Astrocyte (in vitro differentiated cells and primary cell): ENCODE results near the gene LMTK2. TPM values are rescaled to one million over a fixed set of nuclear protein-coding genes. Genes with fewer than 3 reads are reported as not detected.

Experiments used
- DNase-seq: peaks from one replicate; pipeline ENCODE4 v3.0.0-alpha.2; 2010; ENCODE audit warnings: low read depth
- FAIRE-seq: peaks from 2 replicates; lab custom pipeline; 2011; peaks lifted over from hg19 to GRCh38; lab: Jason Lieb, UNC
- H2AFZ ChIP-seq: 2 replicates; pipeline ENCODE4 v1.6.0; 2012; ENCODE audit warnings: low read depth, low read length, inconsistent platforms
- H3K27ac ChIP-seq: 2 replicates; pipeline ENCODE4 v1.5.1; 2011; ENCODE audit warnings: low read depth, low read length, inconsistent platforms
- H3K27me3 ChIP-seq: 2 replicates; pipeline ENCODE4 v1.6.0; 2011; ENCODE audit warnings: low read length, inconsistent platforms; ENCODE audit not compliant: insufficient read depth
- H3K36me3 ChIP-seq: 2 replicates; pipeline ENCODE4 v1.5.1; 2011; ENCODE audit warnings: low read length, inconsistent platforms; ENCODE audit not compliant: insufficient read depth
- H3K4me1 ChIP-seq: 2 replicates; pipeline ENCODE4 v1.5.1; 2011; ENCODE audit warnings: low read length, inconsistent platforms; ENCODE audit not compliant: insufficient read depth
- H3K4me2 ChIP-seq: 2 replicates; pipeline ENCODE4 v1.6.0; 2012; ENCODE audit warnings: low read length, inconsistent platforms
- H3K4me3 ChIP-seq: 2 replicates; pipeline ENCODE4 v1.5.1; 2011; ENCODE audit warnings: low read depth, mild to moderate bottlenecking, low read length, inconsistent platforms; ENCODE audit not compliant: insufficient read depth
- H3K79me2 ChIP-seq: 2 replicates; pipeline ENCODE4 v1.6.0; 2012; ENCODE audit warnings: mild to moderate bottlenecking, low read length, inconsistent platforms; ENCODE audit not compliant: insufficient read depth
- H3K9ac ChIP-seq: 2 replicates; pipeline ENCODE4 v1.6.0; 2012; ENCODE audit warnings: mild to moderate bottlenecking, low read length, inconsistent platforms
- H3K9me3 ChIP-seq: 2 replicates; pipeline ENCODE4 v1.5.1; 2012; ENCODE audit warnings: low read depth, mild to moderate bottlenecking, low read length, inconsistent platforms; ENCODE audit not compliant: insufficient read depth
- H4K20me1 ChIP-seq: 2 replicates; pipeline ENCODE4 v1.6.0; 2012; ENCODE audit warnings: low read length, inconsistent platforms; ENCODE audit not compliant: insufficient read depth
- H3K27ac Mint-ChIP-seq: one replicate; pipeline ENCODE4 v1.8.0; 2021; ENCODE audit warnings: mild to moderate bottlenecking, mixed read lengths; ENCODE audit not compliant: unreplicated experiment
- H3K27me3 Mint-ChIP-seq: one replicate; pipeline ENCODE4 v1.8.0; 2021; ENCODE audit warnings: low read depth, mixed read lengths; ENCODE audit not compliant: unreplicated experiment
- H3K36me3 Mint-ChIP-seq: one replicate; pipeline ENCODE4 v1.8.0; 2021; ENCODE audit warnings: low read depth, mixed read lengths; ENCODE audit not compliant: unreplicated experiment
- H3K4me1 Mint-ChIP-seq: one replicate; pipeline ENCODE4 v1.8.0; 2021; ENCODE audit warnings: low read depth, mixed read lengths; ENCODE audit not compliant: unreplicated experiment
- H3K4me3 Mint-ChIP-seq: one replicate; pipeline ENCODE4 v1.8.0; 2021; ENCODE audit warnings: mild to moderate bottlenecking, moderate library complexity, mixed read lengths; ENCODE audit not compliant: unreplicated experiment
- H3K9me3 Mint-ChIP-seq: one replicate; pipeline ENCODE4 v1.8.0; 2021; ENCODE audit warnings: mild to moderate bottlenecking, mixed read lengths; ENCODE audit not compliant: unreplicated experiment
- CTCF ChIP-seq: IDR thresholded peaks from 2 replicates; pipeline ENCODE4 v1.5.1; 2011; ENCODE audit warnings: low read depth, mild to moderate bottlenecking, inconsistent platforms, low read length, moderate library complexity; ENCODE audit not compliant: insufficient read depth
- EZH2 ChIP-seq: IDR thresholded peaks from 2 replicates; pipeline ENCODE4 v1.6.1; 2012; ENCODE audit warnings: mild to moderate bottlenecking, low read length, inconsistent platforms; ENCODE audit not compliant: insufficient read depth
- total RNA-seq: library from RNA; stranded (reverse); gene quantifications from 2 replicates; pipeline ENCODE4 v1.2.1, GENCODE V29; 2021

The LMTK2 gene
- total RNA-seq, 1 donor from 2014 or later = 15.2 TPM

DNA sequence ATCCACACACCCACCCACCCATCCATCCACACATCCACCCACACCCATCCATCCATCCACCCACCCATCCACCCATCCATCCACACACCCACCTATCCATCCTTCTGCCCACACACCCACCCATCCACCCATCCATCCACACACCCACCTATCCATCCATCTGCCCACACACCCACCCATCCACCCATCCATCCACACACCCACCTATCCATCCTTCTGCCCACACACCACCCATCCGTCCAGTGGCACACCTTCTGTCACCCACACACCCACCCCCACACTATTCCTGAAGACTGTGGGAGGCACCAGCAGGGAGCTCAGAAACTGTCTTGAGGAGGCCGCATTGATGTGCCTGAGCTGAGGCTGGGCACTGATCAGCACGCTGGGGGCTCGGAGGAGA, 136.3 kb downstream of the LMTK2 start:
- Histone ChIP-seq H3K4me1 (peaks cover 10% of the 10 kb centered on the region), H3K9me3 (no peaks in the 10 kb centered on the region), H3K36me3 (no peaks in the 10 kb centered on the region), H2AFZ (no peak overlapping the region), H3K27ac (no peak overlapping the region), H4K20me1 (no peaks in the 10 kb centered on the region), H3K27me3 (no peaks in the 10 kb centered on the region), H3K9ac (no peak overlapping the region), H3K4me3 (no peak overlapping the region), H3K4me2 (no peak overlapping the region), H3K79me2 (no peaks in the 10 kb centered on the region)
- TF ChIP-seq CTCF (no peak), EZH2 (no peak)
- H3K36me3 Mint-ChIP-seq = peaks cover 25% of the 10 kb centered on the region
- DNase-seq (no peak), FAIRE-seq (no peak)
- no peak overlapping the region for H3K4me3 Mint-ChIP-seq
- peaks cover 16% of the 10 kb centered on the region for H3K4me1 Mint-ChIP-seq
- H3K9me3 Mint-ChIP-seq = peaks cover 3% of the 10 kb centered on the region
- no peak overlapping the region for H3K27ac Mint-ChIP-seq
- no peaks in the 10 kb centered on the region for H3K27me3 Mint-ChIP-seq

- Histone ChIP-seq H4K20me1 (no peaks in the 10 kb centered on the region), H3K4me3 (no peak overlapping the region), H3K27me3 (no peaks in the 10 kb centered on the region), H2AFZ (no peak overlapping the region), H3K9me3 (no peaks in the 10 kb centered on the region), H3K9ac (no peak overlapping the region), H3K36me3 (no peaks in the 10 kb centered on the region), H3K79me2 (peaks cover 2% of the 10 kb centered on the region), H3K4me2 (no peak overlapping the region), H3K27ac (no peak overlapping the region), H3K4me1 (no peaks in the 10 kb centered on the region)
- H3K4me3 Mint-ChIP-seq = no peak overlapping the region
- peaks cover 3% of the 10 kb centered on the region for H3K4me1 Mint-ChIP-seq
- no peak overlapping the region for H3K27ac Mint-ChIP-seq
- no peak for TF ChIP-seq CTCF
- no peaks in the 10 kb centered on the region for H3K27me3 Mint-ChIP-seq
- H3K9me3 Mint-ChIP-seq = no peaks in the 10 kb centered on the region
- FAIRE-seq (no peak), DNase-seq (no peak)
- H3K36me3 Mint-ChIP-seq = peaks cover 12% of the 10 kb centered on the region
These were observed 138.2 kb downstream of the LMTK2 start for GRCh38 chr7:98244871-98245270.

DNA sequence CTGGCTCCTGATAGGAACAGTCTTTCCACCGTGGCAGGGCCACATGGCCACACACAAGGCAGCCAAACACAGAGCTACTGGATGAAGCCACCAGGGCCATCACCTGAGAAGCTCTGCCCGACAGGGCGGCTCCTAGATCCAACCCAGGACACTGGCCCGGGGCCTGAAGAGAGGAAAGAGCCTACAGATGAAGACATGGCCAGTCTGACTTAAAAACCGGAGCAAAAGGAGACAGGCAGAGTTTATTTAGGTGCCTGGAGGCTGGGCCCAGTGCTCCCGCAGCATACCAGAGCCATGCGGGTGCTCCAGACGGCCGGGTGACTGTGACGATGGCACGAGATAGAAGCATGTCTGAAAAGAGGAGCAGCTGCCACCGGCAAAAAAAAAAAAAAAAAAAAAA, 141.5 kb downstream of the LMTK2 start:
- Histone ChIP-seq H3K9me3 (no peaks in the 10 kb centered on the region), H3K4me2 (no peak overlapping the region), H3K36me3 (no peaks in the 10 kb centered on the region), H3K4me3 (no peak overlapping the region), H3K4me1 (peaks cover 5% of the 10 kb centered on the region), H2AFZ (no peak overlapping the region), H3K79me2 (peaks cover 32% of the 10 kb centered on the region), H3K9ac (no peak overlapping the region), H3K27ac (no peak overlapping the region), H4K20me1 (no peaks in the 10 kb centered on the region), H3K27me3 (no peaks in the 10 kb centered on the region)
- Mint-ChIP-seq H3K27me3 (peaks cover 2% of the 10 kb centered on the region), H3K4me1 (peaks cover 12% of the 10 kb centered on the region), H3K36me3 (peaks cover 5% of the 10 kb centered on the region), H3K9me3 (no peaks in the 10 kb centered on the region), H3K27ac (no peak overlapping the region), H3K4me3 (no peak overlapping the region)
- FAIRE-seq (no peak), DNase-seq (no peak)
- TF ChIP-seq EZH2 (no peak), CTCF (no peak)
